Activated naive CD4-positive, alpha-beta T cell treated with anti-CD3 and anti-CD28 coated beads, Interleukin-2, amount 50 U/mL, for 16 hours (primary cell): ENCODE results near the gene CIP2A.

ENCODE experiments used
- DNase-seq: peaks from one replicate; pipeline ENCODE4 v3.0.0-alpha.2; 2020

The CIP2A gene

DNA sequence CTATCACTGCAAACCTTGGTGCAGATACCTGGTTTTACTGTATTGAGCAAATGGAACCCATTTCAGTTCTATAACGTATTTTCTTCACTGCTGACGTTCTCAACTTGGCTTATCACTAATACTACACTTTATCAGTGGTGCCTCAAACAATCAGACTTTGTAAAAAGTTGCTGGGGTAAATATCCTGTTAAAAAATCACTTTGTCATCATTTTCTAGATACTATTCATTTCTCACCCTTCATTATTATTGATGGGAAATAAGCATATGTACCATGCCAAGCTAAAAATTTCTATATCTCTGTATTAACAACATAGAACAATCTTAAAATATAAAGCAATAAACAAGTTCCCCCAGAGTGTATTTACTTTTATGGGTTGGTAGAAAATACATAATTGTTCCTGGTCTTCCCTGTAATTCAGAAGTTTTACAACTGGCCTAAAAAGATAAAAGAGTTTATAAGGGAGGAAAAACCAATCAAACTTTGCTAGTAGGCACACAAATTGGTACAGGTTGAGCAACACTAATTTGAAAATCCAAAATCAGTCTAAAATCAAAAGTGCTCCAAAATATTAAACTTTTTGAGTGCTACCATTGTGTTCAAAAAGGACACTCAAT lies 33.2 kb downstream of the CIP2A start:
- DNase-seq = no peak

DNA sequence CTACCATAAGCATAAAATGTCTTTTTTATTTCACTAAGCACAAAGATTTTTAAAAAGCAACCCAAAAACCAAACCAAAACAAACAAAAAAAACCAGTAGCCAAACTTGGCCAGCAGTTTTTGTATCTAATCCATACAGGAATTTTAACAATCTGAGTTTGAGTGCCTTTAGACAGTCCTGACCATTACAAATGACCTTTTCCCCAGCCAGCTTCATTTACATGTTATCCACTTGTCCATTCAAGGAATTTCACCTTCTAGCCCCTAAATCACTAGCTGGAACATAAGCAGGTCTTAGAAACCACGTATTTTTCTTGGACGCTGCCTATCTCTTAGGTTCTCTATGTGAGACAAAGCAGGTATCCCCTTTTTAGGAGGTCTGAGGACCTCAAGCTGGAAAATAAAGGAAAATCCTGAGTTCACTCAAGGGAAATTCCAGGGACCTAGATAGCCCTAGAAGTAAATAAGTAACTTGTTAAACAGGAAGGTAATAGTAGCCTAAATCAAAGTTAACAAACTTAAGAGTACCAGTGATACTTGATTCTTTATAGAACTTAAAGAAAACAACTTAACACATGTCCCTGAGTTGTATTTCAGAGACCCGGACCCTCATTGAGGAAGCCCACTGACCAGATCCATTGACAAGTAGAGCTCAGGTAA lies 34.2 kb downstream of the CIP2A start:
- no peak for DNase-seq

DNA sequence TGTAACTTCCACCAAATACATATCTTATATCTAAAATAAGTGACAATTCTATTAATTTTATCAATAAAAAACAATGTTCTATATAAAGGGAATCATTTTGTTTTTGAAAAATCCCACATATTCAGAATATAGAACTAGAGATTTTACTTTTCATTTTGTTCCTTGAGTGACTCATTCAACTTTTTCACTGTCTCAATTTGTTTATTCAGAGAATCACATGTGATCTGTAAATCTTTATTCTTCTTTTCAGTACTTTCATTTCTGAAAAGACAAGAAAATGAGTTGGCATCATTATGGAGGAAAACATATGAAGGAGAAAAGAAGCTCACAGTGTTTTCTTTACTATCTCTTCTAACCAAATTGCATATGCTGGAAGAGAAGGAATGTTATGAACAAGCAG lies 35.0 kb downstream of the CIP2A start:
- no peak for DNase-seq

DNA sequence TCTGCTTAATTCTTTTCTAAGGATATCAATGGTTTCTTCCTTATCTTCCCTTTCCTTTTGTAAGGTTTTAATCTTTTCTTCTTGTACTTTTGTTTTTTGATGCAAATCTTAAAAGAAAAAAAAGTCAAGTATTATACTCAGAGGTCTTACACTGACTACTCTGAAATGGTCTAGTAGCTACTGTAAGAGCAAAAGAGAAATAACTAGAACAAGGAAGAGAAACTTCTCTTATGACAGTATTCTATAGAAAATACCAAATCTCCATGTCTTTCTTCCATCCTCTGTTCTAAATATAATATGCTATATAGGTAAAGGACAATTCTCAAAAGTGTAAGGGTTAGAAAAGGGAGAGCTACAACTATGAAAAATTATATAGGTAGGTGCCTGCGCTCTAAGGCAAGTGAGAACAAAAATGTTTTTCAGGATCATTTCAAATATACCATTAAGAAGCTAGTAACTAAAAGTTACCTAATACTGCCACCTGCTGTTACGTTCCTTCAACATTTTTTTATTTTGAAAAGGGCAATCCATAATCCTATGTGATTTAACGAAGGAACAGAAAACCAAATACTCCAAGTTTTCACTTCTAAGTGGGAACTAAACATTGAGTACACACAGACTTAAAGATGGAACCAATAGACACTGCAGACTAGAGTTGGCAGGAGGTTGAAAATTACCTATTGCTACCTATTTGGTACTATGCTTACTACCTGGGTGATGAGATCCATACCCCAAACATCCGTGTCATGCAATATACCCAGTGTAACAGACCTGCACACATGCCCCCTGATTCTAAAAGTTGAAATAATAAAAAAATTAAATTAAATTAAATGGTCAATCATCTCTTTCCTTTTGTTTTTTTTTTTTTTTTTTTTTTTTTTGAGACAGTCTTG lies 36.7 kb downstream of the CIP2A start:
- DNase-seq = no peak

DNA sequence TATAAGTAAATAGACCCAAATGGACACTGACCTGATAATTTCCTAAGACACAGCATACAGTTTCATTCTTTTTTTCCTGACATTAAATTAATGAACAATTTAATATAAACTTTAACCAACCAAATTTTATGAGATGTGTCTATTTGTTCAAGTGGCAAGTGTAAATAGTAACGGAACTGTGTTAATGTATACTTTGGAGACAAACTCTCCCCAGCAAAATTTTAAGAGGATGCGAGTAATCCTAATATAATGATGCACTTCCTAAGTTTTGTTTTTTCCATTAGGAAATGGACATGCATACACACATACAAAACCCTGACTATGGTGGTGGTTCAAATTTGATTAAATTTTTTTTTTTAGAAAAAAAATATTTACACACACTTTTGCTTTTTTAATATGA lies 40.4 kb downstream of the CIP2A start:
- DNase-seq = no peak

- no peak for DNase-seq
Observed at GRCh38 chr3:108548304-108548703, 40.9 kb downstream of the CIP2A start.

GRCh38 chr3:108546692-108547091 lies 42.5 kb downstream of the CIP2A start:
- DNase-seq = no peak

DNA sequence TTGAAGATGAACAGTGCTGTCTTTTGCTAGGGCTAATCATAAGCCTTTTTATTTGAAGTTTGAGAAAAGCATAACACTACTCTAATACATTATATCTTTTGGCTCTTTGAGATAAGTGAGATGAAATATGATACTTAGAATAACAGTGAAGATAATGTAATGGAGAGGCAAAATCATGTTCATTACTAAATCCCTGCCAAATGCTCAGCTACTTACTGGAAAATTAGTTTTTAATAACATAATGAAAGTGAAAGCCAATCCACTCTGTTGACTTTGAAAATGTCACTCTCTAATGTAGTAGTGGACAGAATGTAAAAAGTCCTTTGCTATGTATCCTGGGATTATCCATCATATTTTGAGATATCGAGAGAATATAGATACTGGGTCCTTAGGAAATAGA lies 43.0 kb downstream of the CIP2A start:
- DNase-seq = no peak

DNA sequence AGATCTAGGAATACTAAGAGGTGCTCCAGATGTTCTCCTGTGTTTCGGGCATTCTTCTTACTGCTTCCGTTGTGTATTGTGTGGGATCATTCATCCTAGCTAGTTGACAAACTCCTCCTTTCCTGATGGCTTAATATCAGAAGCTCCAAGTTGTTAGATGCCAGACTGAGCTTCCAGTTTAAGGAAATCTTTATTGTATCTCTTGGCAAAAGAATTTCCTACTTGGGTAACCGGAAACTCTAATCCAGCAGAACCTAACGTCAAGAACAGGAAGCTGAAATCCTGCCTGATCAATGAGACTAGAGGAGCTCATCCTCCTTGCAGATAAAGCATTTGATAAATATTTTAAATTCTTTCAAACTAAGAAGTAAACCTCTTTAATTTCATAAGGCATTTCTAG lies 51.2 kb downstream of the CIP2A start:
- no peak for DNase-seq

GRCh38 chr3:108528459-108529252 lies 60.6 kb downstream of the CIP2A start:
- DNase-seq = no peak

DNA sequence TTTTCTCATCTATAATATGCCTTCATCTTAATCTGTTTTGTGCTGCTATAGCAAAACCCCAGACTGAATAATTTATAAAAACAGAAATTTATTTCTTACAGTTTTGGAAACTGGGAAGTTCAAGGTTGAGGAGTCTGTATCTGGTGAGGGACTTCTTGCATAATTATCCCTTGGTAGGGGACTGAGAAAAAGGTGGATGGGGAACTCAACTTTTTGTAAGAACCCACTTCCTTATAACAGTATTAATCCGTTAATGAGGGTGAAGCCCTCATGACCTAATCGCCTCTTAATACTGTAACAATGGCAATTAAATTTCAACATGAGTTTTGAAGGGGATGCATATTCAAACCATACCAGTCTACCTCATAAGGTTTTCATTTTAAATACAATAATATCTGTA lies 61.4 kb downstream of the CIP2A start:
- no peak for DNase-seq

DNA sequence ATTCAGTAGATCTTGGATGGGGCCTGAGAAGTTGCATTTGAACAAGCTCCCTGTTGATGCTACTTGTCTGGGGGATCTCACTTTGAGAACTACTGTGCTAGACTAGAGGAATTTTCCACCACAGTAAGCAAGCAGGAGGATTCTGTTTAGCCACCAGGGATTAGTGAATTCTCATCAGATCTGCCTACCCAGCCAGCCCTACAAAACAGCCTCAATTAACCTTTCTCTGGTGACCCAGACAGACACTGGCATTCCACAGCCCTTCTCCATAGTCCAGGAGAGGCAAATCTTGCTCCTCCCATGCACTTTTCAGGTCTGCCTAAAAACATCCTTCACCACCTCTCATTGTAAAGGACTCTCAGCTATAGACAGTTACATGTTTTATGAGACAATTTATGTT lies 62.1 kb downstream of the CIP2A start:
- DNase-seq = no peak

DNA sequence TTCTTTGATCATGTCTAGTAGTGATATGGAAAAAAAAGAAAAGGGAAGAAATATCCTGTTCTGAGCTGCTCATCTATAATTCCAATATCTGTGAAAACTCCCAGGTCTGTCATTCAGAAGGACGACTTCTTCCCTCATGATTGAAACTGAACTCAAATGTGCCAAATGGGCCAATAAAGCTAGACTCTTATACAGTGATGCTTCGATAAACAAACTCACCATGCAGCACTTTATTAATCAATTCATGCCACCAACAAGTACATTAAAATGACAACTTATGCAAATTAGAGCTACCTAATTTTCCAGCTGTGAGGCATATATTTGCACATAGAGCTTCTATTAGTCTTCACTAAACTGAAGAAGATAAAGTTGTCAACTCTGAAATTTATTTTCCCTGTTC lies 63.3 kb downstream of the CIP2A start:
- no peak for DNase-seq

DNA sequence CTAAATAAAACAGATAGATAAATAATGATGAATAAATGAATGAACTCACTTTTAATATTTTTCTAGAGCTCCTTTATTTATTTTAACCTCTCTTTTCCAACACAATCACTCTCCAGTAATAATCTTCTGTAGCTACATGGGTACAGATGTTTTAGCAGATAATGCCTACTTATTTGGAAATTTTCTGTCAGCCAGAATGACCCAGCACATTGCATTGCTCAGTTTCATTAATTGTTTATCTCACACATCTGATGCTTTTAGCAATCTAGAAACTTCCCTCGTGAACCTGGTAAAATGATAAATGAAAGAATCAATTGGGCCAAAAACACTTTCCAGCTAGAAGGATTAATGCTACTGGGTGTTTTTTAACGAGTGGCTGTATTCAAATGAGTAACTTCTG lies 64.0 kb downstream of the CIP2A start:
- DNase-seq = no peak

- no peak for DNase-seq
Observed at GRCh38 chr3:108524537-108524936, 64.7 kb downstream of the CIP2A start.

- no peak for DNase-seq
Observed at GRCh38 chr3:108518895-108519294, 70.3 kb downstream of the CIP2A start.

DNA sequence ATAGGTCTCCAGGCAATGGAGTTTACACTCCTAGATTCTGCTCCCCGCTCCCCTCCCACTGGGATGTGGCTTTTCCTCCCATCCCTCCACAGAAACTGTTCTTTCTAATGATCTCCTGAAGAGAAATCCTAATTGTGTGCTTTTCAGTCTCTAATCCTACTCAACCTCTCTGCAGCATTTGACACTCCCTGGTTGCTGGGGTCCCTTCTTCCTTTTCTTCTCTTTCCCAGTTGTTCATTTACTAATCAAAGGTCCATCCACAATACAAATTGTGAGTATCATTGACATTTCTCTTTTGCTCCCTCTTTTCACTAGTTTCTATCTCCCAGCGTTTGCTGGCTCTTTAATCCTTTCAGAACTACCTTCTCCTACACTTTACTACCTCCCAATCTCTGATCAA lies 72.4 kb downstream of the CIP2A start:
- DNase-seq = no peak

DNA sequence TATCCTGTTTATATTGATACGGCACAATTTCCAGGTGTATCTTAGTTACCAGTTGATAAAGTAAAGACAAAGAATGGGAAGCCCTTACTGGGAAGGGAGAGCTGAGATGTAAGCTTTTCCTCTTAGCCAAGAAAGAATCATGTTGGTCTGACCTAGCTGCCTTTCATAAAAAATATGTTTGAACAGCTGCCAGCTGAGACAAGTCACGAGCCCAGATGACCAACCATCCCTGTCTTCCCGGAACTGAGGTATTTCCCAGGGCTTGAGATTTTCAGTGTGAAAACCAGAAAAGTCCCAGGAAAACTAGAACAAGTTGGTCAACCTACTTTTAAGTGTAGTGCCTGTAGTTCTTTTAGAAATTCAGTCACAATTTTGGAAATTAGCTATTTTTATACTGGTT lies 75.3 kb downstream of the CIP2A start:
- no peak for DNase-seq

GRCh38 chr3:108512671-108513070 lies 76.6 kb downstream of the CIP2A start:
- no peak for DNase-seq

- no peak for DNase-seq
Observed at GRCh38 chr3:108511490-108511889, 77.7 kb downstream of the CIP2A start.

GRCh38 chr3:108511055-108511454 lies 78.2 kb downstream of the CIP2A start:
- no peak for DNase-seq

GRCh38 chr3:108510496-108510895 lies 78.7 kb downstream of the CIP2A start, which contains the start of gene MYH15:
Gene MYH15 (minus strand): TSS chr3:108510596. CDS start chr3:108510530, 66 bp downstream.
- DNase-seq = no peak

GRCh38 chr3:108509871-108510270 lies 79.4 kb downstream of the CIP2A start:
- DNase-seq = no peak
